ENCODE measurements around the gene ARSK.
"Not testable (repeated sequence)": the region's sequence is repeated elsewhere in the genome, so short reads cannot be mapped to it uniquely, and the experiment has no call there.

The ARSK gene

DNA sequence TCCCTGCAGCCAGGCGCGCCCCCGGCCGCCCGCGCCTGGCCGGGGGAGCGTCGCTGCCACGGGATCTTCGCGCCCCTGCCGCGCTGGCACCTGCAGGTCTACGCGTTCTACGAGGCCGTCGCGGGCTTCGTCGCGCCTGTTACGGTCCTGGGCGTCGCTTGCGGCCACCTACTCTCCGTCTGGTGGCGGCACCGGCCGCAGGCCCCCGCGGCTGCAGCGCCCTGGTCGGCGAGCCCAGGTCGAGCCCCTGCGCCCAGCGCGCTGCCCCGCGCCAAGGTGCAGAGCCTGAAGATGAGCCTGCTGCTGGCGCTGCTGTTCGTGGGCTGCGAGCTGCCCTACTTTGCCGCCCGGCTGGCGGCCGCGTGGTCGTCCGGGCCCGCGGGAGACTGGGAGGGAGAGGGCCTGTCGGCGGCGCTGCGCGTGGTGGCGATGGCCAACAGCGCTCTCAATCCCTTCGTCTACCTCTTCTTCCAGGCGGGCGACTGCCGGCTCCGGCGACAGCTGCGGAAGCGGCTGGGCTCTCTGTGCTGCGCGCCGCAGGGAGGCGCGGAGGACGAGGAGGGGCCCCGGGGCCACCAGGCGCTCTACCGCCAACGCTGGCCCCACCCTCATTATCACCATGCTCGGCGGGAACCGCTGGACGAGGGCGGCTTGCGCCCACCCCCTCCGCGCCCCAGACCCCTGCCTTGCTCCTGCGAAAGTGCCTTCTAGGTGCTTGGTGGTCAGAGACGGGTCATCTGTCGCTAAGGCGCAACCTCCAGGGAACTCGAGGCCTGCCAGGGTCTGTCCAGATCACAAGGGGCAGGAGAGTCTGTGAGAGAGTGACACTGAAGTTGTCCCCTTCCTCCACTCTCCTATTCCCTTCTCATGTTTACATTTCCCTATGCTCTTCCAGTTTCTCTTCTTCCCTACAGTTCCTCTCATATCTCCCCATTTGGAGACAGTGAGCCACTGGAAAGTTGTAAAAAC is 66.3 kb downstream of the ARSK start:
- DNase-seq (ENCODE audit: low read depth in 2 of 2, low spot score in 1 of 2): no peak

DNA sequence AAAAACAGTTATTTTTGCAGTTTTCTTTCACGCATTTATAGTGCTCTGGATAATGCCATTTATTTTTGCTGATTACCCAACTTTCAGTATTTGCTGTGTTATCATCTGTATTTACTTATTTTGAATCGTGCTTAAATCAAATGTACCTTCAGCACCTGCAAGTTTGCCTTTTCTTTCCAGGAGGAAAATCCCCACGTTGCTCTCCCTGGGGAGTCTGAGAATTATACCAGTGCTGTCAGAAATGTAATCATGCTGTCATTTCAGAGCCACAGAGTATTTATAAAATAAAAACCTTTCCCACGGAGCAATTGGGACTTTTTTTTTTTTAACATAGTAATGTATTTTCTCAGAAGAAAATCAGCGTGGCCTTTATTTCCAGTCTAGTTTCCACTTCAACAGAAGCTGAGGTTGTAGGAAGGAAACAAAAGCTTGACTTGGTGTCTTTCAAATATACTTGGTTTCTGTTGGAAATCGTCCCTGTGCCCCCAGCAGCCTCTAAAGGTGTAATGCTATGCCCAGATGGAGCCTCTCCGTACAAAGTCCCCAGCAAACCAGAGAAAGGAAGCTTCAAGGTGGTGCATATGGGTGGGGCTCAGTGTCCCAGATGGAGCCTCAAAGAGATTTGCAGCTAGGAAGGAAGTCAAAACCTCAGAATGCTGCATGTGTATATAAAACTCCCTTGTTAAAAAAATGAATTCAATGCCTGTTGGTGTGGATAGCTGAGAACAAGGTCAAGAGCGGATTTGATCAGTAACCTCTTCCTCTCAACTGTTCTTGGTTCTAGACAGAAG is 67.1 kb downstream of the ARSK start:
- DNase-seq (ENCODE audit: low read depth in 2 of 2, low spot score in 1 of 2): no peak

DNA sequence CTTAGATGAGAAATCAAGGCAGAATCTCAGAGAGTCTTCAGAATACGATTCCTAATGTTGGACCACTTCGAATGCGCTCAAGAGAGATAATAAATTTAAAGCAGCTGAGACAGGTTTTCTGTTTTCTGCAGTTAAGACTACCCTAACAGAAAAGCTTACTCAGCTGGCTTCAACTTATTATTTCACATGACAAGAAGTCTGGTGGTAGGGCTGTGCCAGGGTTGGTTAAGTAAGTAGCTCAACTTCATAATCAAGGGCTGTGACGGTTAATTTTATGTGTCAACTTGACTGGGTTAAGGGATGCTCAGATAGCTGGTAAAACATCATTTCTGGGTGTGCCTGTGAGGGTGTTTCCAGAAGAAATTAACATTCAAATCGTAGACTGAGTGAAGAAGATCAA is 68.8 kb downstream of the ARSK start:
- DNase-seq (ENCODE audit: low read depth in 2 of 2, low spot score in 1 of 2): no peak

DNA sequence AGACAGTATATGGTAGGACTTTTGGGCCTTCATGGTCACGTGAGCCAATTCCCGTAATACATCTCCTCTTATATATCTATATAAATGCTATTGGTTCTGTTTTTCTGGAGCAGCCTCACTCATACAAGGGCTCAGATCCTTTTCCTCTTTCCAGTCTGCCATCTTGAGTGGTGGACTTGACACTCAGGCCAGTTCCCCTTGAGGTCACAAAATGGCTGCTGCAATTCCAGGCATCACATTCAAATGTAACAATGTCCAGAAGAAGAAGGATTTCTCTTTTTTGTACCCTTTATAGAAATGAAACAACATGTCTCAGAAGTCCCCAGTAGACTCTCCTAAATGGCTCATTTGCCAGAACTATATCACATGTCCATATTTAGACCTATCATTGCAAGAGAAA is 69.5 kb downstream of the ARSK start:
- no peak for DNase-seq (ENCODE audit: low read depth in 2 of 2, low spot score in 1 of 2)

DNA sequence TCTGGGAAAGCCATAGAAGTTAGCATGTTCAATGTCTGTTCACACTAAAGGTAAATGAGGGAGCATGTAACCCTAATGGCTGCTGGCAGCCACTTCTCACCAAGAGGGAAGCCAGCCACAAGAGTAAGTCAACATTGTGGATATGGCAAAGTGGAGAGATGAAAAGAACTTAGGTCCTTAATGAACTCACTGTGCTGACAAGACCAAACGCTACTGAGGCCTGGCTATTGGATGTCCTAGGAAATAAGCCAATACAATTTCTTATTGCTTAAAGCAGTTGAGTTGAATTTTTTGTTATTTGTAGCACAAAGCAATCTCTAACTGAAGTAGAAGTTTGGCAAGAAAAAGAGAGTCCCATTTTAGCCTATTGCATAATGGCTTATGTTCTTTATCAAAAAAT is 71.8 kb downstream of the ARSK start:
- DNase-seq (ENCODE audit: low read depth in 2 of 2, low spot score in 1 of 2): no peak

DNA sequence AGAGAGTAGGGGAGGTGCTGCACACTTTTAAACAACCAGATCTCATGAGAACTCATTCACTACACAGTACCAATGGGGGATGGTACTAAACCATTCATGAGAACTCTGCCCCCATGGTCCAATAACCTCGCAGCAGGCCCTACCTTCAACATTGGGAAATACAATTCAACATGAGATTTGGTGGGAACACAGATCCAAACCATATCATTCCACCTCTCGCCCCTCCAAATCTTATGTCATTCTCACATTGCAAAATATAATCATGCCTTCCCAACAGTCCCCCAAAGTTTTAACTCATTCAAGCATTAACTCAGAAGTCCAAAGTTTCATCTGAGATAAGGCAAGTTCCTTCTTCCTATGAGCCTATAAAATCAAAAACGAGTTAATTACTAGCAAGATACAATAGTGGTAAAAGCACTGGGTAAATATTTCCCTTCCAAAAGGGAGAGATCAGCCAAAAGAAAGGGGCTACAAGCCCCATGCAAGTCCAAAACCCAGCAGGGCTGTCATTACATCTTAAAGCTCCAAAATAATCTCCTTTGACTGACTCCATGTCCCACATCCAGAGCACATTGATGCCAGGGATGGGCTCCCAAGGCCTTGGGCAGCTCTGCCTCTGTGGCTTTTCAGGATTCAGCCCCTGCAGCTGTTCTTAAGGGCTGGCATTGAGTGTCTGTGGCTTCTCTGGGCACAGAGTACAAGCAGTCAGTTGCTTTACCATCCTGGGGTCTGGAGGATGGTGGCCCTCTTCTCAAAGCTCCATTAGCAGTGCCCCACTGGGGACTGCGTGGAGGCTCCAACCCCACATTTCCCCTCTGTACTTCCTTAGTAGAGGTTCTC is 73.3 kb downstream of the ARSK start:
- DNase-seq (ENCODE audit: low read depth in 2 of 2, low spot score in 1 of 2): no peak

DNA sequence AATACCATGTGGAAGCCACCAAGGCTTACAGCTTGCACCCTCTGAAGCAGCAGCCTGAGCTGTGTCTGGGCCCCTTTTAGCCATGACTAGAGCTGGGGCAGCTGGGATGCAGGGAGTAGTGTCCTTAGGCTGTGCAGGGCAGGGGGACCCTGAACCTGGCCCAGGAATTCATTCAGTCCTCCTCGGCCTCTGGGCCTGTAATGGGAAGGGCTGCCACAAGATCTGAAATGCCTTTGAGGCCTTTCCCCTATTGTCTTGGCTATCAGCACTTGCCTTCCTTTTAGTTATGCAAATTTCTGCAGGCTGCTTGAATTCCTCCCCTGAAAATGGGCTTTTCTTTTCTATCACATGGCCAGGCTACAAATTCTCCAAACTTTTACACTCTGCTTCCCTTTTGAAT is 74.0 kb downstream of the ARSK start:
- no peak for DNase-seq (ENCODE audit: low read depth in 2 of 2, low spot score in 1 of 2)

DNA sequence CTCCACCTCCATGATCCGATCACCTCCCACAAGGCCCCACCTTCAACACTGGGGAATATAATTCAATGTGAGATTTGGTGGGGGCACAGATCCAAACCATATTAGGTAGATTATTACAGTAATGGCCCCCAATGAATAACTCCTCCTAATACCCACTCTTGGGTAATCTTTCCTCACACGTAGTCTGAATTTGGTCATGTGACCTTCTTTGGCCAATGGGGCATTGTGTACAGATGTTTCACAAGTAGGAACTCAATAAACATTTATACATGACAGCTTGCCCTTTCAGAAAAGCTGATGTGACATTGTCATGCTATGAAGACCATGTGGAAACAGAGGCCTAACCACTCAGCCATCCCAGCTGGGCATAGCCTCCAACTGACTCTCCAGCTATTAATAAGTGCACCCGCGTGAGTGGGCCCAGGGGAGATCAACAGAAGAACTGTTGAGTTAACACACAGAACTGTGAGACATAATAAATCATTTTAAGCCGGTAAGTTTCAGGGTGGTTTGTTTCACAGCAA is 75.6 kb downstream of the ARSK start:
- no peak for DNase-seq (ENCODE audit: low read depth in 2 of 2, low spot score in 1 of 2)

DNA sequence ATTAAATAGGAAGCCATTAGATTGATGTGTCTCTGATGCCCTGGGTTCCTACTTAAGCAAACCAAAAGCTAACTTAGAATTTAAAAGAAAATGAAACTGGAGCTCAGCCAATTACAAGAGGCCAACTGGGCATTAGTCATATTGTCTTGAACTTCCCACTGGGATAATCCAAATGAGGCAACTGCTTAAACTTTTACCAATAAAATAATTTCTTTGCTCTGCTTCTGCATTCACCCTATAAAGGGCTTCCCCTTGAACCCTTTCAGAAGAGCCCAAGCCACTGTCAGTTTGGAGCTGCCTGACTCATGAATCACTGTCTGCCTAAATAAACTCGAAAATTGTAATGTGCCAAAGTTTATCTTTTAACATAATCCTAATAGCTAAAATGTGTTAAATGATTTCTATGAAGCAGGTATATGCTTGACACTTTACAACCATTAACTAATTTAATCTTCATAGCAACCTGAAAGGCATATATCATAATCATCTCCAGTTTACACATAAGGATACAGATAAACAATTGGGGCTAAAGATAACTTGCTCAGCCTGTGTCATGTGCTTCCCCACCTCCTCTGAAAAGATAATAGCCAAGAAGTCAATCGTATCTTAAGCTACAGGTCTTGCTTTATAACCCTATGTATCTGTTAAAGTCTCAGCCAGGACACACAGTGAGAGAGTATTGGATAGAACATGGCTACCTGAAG is 76.5 kb downstream of the ARSK start:
- DNase-seq (ENCODE audit: low read depth in 2 of 2, low spot score in 1 of 2): no peak

DNA sequence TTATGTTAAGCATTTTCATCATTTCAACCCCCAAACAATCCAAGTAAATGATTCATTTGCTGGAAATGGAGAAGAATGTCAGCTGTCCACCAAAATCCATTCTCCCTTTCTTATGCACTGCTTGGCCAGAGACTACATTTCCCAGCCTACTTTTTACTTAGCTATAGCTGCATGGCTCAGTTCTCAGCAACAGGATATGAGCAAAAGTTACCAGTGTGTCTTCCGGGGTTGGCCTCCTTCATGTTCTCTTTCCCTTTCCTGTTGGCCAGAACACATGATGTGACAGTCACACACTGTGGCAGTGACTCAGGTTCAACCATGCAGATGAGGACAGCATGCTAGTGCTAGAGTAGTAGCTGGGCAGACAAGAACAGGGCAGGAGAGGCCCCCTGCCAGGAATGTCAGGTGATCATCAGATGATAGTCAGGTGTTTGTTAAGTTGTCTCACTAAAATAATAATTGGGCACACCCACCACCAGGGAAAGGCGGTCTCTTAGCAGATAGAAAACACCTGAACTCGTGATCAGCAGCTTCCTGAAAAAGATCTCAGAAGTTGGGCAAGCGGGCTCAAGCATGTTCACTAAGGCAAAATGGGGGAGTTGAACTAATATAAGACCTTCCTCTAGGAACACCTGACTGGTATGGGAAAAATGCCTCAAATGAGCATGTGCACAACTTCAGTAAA is 77.2 kb downstream of the ARSK start:
- peak in 1 of 2 donors; percentile 44 for DNase-seq (ENCODE audit: low read depth in 2 of 2, low spot score in 1 of 2)

DNA sequence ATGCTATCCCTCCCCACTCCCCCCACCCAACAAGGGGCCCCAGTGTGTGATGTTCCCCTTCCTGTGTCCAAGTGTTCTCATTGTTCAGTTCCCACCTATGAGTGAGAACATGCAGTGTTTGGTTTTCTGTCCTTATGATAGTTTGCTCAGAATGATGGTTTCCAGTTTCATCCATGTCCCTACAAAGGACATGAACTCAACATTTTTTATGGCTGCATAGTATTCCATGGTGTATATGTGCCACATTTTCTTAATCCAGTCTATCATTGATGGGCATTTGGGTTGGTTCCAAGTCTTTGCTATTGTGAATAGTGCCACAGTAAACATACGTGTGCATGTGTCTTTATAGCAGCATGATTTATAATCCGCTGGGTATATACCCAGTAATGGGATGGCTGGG is 78.0 kb downstream of the ARSK start:
- not testable (repeated sequence) for DNase-seq (ENCODE audit: low read depth in 2 of 2, low spot score in 1 of 2)

DNA sequence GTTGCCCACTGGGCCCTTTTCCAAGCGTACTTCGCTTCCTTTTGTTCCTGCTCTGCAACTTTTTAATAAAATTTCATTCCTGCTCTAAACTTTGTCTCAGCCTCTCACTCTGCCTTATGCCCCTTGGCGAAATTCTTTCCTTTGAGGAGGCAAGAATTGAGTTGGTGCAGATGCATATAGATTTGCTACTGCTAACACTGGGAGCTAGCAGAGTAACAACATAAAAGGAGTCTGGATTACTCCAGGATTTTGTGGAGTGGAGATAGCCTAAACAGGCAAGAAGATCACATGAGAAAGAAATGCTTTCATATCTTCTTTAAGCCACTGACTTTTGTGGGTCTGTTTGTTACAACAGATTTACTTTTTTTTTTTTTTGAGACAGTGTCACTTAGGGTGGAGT is 78.8 kb downstream of the ARSK start:
- DNase-seq (ENCODE audit: low read depth in 2 of 2, low spot score in 1 of 2): no peak

DNA sequence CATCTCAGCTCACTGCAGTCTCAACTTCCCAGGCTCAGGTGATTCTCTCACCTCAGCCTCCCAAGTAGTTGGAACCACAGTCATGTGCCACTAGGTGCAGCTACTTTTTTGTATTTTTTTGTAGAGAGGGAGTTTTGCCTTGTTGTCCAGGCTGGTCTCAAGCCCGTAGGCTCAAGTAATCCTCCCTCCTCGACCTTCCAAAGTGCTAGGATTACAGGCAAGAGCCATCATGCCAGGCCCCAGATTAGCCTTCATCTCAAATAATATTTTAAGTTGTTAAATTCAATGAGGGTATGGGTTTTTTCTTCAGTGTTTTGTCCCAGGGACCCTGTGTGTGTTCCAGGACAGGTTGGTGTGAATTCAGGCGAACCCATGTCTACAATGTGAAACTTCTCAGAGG is 79.2 kb downstream of the ARSK start:
- no peak for DNase-seq (ENCODE audit: low read depth in 2 of 2, low spot score in 1 of 2)

DNA sequence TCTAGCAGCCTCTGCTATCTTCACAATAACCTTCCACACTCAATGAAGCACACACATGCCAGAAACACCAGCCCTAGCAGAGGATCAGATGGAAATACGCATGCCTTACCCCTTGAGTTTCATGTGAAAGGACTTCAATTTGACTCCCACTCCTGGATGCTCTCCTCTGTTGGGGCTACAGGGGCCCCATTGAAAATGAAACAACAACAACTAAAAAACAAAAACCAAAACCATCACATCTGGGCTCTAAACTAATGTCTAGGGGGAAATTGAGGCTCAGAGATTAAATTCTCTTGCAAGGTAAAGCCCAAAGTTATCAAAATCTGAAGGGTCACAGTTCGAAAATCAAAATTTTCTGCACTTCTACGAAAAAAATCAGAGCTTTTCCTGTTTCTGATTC is 83.7 kb downstream of the ARSK start:
- DNase-seq (ENCODE audit: low read depth in 2 of 2, low spot score in 1 of 2): no peak

DNA sequence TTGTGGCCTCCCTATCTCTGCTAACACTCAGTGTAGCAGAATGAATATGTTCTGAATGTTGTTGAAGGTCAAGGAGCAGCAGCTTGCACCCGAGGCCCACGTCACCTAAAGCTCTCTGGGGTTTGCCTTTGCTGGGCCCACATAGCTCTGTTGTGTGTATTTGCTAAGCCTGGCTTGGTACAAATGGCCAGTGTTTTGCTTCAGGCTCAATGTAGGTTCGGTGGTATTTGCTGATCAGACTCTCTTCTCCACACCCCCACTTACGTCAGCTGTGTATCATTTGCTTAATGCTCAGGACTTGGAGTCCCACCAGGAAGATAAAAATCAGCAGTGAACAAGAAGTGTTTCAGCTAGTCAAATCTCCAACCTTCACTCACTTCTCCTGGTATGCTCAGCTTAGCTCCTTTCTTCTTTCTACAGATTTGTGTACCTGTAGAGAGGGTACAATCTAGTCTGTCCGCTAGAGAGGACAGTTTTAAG is 86.9 kb downstream of the ARSK start:
- DNase-seq (ENCODE audit: low read depth in 2 of 2, low spot score in 1 of 2): no peak

DNA sequence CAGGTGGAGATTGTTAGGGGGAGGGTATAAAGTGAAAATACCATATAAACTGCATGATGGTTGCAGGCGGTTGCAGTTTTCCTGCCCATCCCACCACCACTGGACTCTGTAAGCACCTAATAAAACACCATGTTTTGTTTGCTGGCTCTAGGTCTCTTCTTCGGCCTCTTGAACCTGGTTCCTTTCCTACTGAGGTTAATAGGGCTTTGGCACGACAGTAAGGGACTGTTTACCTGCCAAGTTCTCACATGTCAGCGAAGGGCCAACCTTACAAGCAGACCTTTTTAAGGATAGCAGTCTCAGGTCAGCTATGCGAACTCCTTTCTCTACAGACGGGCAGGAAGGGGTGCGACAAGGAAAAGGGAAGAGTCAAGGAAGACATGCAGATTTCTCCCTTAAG is 88.3 kb downstream of the ARSK start:
- DNase-seq (ENCODE audit: low read depth in 2 of 2, low spot score in 1 of 2): no peak

DNA sequence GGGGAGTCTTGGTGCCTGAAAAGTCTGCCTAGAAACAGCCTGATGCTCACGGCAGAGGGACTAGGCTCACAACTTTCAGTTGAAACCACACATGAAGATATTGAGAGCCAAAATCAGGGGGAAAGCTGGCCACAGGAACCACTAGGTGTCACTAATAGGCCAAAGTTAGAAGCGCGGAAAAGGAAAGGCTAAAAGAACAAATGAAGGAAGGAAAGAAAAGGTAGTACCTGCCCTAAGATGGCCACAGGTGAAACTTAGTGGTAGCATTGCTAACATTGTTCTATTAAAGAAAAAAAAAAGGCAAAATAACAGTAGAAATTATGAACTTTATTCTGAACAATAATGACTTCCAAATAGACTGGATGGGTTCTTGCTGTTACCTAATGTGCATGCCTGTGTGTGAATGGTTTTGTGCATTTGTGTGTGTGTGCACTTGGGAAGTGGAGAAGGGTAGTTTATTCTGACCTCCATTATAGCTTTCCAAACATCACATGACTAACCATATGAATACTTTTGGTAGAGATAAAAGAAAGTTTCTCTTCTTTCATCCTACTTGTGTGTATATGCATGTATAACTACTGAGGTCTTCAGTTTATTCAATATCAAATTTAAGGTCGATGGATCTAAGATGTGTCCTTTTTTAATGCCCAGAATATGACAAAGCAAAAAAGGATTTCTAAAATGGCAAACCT is 89.6 kb downstream of the ARSK start:
- no peak for DNase-seq (ENCODE audit: low read depth in 2 of 2, low spot score in 1 of 2)

DNA sequence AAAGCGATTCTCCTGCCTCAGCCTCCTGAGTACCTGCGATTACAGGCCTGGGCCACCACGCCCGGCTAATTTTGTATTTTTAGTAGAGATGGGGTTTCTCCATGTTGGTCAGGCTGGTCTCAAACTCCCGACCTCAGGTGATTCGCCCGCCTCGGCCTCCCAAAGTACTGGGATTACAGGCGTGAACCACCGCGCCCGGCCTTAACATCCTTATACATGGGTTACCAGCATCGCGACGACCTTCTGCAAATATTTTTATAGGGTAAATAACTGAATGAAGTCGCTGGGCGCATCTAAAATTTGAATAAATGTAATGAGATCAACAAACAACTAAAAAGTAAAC is 91.3 kb downstream of the ARSK start:
- not testable (repeated sequence) for DNase-seq (ENCODE audit: low read depth in 2 of 2, low spot score in 1 of 2)
